ENCODE results near the gene TIGD3.
"Not testable (repeated sequence)": the region's sequence is repeated elsewhere in the genome, so short reads cannot be mapped to it uniquely, and the experiment has no call there.

TIGD3 gene

GRCh38 chr11:65323813-65324212 lies 30.7 kb upstream of the TIGD3 start:
- DNase-seq (ENCODE audit: insufficient read length, low spot score), result no peak
- FAIRE-seq, result no peak

- no peak for DNase-seq (ENCODE audit: insufficient read length, low spot score)
These were observed 29.1 kb upstream of the TIGD3 start for GRCh38 chr11:65325435-65325834.

GRCh38 chr11:65327021-65327420 lies 27.5 kb upstream of the TIGD3 start:
- FAIRE-seq, result no peak
- no peak for DNase-seq (ENCODE audit: insufficient read length, low spot score)

More at GRCh38 chr11:65325435-65325834, 29.1 kb upstream of the TIGD3 start:
- no peak for FAIRE-seq

GRCh38 chr11:65329478-65329877 lies 25.1 kb upstream of the TIGD3 start:
- DNase-seq (ENCODE audit: insufficient read length, low spot score) (no peak), FAIRE-seq (no peak)

GRCh38 chr11:65329944-65330403 lies 24.6 kb upstream of the TIGD3 start:
- peak; percentile 56 for FAIRE-seq
- DNase-seq (ENCODE audit: insufficient read length, low spot score), result peak; percentile 54

- no peak for DNase-seq (ENCODE audit: insufficient read length, low spot score)
- no peak for FAIRE-seq
These were observed 24.0 kb upstream of the TIGD3 start for GRCh38 chr11:65330544-65330943.

GRCh38 chr11:65332591-65332990 lies 22.0 kb upstream of the TIGD3 start:
- FAIRE-seq; DNase-seq (ENCODE audit: insufficient read length, low spot score): not testable (repeated sequence)

GRCh38 chr11:65334696-65335295 lies 19.8 kb upstream of the TIGD3 start:
- no peak for FAIRE-seq

GRCh38 chr11:65338676-65339075 lies 15.9 kb upstream of the TIGD3 start:
- FAIRE-seq (no peak), DNase-seq (ENCODE audit: insufficient read length, low spot score) (no peak)

More at GRCh38 chr11:65334696-65335295, 19.8 kb upstream of the TIGD3 start:
- DNase-seq (ENCODE audit: insufficient read length, low spot score), result no peak

GRCh38 chr11:65340226-65340625 lies 14.3 kb upstream of the TIGD3 start:
- FAIRE-seq, result no peak
- no peak for DNase-seq (ENCODE audit: insufficient read length, low spot score)

GRCh38 chr11:65341856-65342255 lies 12.7 kb upstream of the TIGD3 start:
- FAIRE-seq, result no peak
- DNase-seq (ENCODE audit: insufficient read length, low spot score), result no peak

- no peak for FAIRE-seq
- no peak for DNase-seq (ENCODE audit: insufficient read length, low spot score)
These were observed 3.0 kb upstream of the TIGD3 start for GRCh38 chr11:65351511-65351910.

GRCh38 chr11:65352783-65353182 lies 1.8 kb upstream of the TIGD3 start:
- FAIRE-seq, result no peak
- DNase-seq (ENCODE audit: insufficient read length, low spot score), result no peak

- DNase-seq (ENCODE audit: insufficient read length, low spot score), result no peak
- FAIRE-seq, result no peak
These were observed 1.2 kb upstream of the TIGD3 start for GRCh38 chr11:65353376-65353775.

- DNase-seq (ENCODE audit: insufficient read length, low spot score) (no peak), FAIRE-seq (no peak)
These were observed 669 bp upstream of the TIGD3 start for GRCh38 chr11:65353900-65354264.

GRCh38 chr11:65355013-65355775 lies 643 bp downstream of the TIGD3 start:
- DNase-seq (ENCODE audit: insufficient read length, low spot score), result peak; percentile 58

GRCh38 chr11:65355776-65356393 lies 1.3 kb downstream of the TIGD3 start:
- FAIRE-seq (no peak), DNase-seq (ENCODE audit: insufficient read length, low spot score) (no peak)

More at GRCh38 chr11:65355013-65355775, 643 bp downstream of the TIGD3 start:
- FAIRE-seq, result peak; percentile 68

GRCh38 chr11:65356394-65356972 lies 1.9 kb downstream of the TIGD3 start:
- DNase-seq (ENCODE audit: insufficient read length, low spot score) (no peak), FAIRE-seq (no peak)

GRCh38 chr11:65357856-65358356 lies 3.4 kb downstream of the TIGD3 start:
- DNase-seq (ENCODE audit: insufficient read length, low spot score) (no peak), FAIRE-seq (no peak)

GRCh38 chr11:65362320-65362931 lies 7.9 kb downstream of the TIGD3 start:
- FAIRE-seq (peak; percentile 18), DNase-seq (ENCODE audit: insufficient read length, low spot score) (peak; percentile 52)

- FAIRE-seq (no peak), DNase-seq (ENCODE audit: insufficient read length, low spot score) (no peak)
These were observed 8.4 kb downstream of the TIGD3 start for GRCh38 chr11:65362966-65363365.

Data from GM19239 (cell line).